ENCODE results near the gene PTPRD.

DNA sequence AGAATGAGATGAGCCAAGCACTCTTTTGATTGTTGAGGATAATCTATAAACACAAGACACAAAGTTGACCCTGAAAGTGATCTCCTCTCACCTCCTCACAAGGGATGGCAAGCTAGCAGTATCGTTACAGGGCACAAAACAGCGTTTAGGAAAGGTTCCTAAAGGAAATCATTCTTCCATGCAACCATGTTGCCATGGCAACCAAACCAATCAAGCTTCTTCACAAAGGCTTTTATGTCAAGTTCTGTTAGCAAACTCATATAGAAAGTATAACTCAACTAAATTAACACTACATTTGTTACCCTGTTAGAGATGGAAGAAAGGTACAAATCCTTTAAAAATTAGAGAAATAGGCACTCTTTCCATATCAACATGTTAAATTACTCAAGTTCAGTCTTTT is 1796.4 kb downstream of the PTPRD start:
- TF ChIP-seq POLR2A (IDR thresholded peaks at IDR 0.05) (no peak), CTCF (IDR thresholded peaks at IDR 0.05) (no peak)

All from thyroid gland (tissue), 4 donors.